GM12892 (cell line): Measurements from ENCODE around the gene TMEM202.

Experiments used
- POLR2A ChIP-seq: IDR thresholded peaks from 2 replicates; pipeline ENCODE4 v1.6.1; 2011; ENCODE audit warnings: low read depth, low read length, control low read depth
- POLR2AphosphoS5 ChIP-seq: IDR thresholded peaks from 2 replicates; pipeline ENCODE4 v1.6.1; 2011; ENCODE audit warnings: low read depth, low read length, control low read depth

- TF ChIP-seq POLR2AphosphoS5 (no peak), POLR2A (no peak)
These were observed at the start of gene TMEM202 for GRCh38 chr15:72397796-72398588.
